Prostate gland (tissue), 2 donors: ENCODE results near the gene RAI1.

Experiments used
- CTCF ChIP-seq, 4 experiments: fragments of 200-600 bp in 2 of 4; fragments of 450-650 bp in 2 of 4; sonication (generic) in 2 of 4; IDR thresholded peaks; 1 replicate in 3 of 4; 2 replicates in 1 of 4; pipeline ENCODE4 v1.5.1; 2016 to 2019; ENCODE audit warnings: antibody characterized with exemption in 4 of 4, mild to moderate bottlenecking in 2 of 4, moderate library complexity in 2 of 4
- POLR2A ChIP-seq: fragments of 450-650 bp; IDR thresholded peaks from one replicate; pipeline ENCODE4 v1.6.1; 2016; ENCODE audit warnings: antibody characterized with exemption, mild to moderate bottlenecking
- POLR2AphosphoS5 ChIP-seq: sonication (generic); formaldehyde crosslinking; IDR thresholded peaks from one replicate; pipeline ENCODE4 v1.6.1; 2017; ENCODE audit warnings: antibody characterized with exemption

DNA sequence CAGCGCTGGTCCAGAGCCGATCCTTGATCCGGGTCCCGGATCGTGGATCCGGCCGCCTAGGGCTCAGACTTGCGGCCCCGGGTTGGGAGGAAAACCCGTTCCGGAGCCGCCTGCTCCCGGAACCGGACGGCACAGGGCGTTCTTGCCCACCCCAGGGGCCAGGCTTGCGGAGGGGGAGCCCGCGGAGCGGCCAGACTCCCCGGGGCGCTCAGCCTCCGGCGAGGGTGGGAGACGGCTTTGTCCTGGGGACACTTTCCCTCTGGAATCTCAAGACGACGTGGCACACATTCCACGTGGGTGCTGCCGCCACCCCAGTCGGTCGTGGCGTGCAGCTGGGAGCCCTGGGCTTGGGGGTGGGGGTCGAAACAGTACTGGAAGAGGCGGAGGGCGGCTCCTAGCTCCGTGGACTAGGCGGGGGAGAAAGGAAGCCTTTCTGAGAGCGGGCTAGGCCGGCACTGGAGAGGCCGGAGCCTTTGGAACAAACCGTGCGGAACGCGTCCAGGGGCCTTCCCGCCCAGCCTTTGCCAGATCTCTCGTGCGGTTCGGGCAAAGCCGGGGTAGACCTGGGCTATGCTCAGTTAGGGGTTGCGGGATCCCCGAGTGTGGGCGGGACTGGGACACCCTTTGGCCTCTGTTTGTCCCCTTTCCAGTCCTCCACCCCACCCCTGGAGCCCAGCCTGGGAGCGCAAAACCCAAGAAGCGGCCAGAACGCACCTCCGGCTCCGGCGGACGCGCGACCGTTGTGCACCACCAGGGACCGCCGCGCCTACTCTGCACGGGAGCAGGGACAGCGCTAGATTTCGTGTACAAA lies 129.0 kb downstream of the RAI1 start:
- TF ChIP-seq CTCF (IDR thresholded peaks at IDR 0.05) (no peak), POLR2AphosphoS5 (peak; percentile 22), POLR2A (no peak)
